ENCODE measurements around the gene GALNT2.

DNA sequence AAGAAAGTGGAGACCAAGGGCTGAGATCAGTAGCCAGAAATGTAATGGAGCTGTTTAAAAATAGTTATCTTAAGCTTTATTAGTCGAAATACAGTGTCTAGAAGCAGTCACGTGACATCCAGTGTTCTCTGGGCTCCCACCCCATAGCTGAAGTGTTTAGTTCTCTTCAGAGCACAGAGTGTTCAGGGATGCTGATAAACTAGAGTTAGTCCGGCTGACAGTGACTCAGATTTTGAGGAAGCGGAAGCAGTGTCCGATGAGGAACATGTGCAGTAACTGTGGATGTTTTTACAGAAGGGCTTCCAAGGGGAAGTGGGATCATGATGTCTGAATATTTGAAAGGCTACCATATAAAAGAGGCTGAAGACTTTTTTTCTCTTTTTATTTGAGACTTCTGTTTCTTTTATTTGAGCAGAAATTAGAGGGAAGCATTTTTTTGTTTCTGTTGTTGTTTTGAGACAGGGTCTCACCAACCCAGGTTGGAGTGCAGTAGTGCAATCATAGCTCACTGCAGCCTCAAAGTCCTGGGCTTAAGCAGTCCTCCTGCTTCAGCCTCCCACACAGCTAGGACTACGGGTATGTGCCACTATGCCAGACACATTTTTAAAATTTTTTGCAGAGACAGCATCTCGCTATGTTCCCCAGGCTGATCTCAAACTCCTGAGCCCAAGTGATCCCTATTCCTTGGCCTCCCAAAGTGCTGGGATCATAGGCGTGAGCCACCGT is 124.2 kb downstream of the GALNT2 start:
- TF ChIP-seq, protein P1, sequence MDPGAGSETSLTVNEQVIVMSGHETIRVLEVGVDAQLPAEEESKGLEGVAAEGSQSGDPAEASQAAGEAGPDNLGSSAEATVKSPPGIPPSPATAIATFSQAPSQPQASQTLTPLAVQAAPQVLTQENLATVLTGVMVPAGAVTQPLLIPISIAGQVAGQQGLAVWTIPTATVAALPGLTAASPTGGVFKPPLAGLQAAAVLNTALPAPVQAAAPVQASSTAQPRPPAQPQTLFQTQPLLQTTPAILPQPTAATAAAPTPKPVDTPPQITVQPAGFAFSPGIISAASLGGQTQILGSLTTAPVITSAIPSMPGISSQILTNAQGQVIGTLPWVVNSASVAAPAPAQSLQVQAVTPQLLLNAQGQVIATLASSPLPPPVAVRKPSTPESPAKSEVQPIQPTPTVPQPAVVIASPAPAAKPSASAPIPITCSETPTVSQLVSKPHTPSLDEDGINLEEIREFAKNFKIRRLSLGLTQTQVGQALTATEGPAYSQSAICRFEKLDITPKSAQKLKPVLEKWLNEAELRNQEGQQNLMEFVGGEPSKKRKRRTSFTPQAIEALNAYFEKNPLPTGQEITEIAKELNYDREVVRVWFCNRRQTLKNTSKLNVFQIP (CRISPR knock-in tag; IDR thresholded peaks at IDR 0.05; ENCODE audit: borderline replicate concordance, low read depth) = no peak
- TF ChIP-seq, protein P2, sequence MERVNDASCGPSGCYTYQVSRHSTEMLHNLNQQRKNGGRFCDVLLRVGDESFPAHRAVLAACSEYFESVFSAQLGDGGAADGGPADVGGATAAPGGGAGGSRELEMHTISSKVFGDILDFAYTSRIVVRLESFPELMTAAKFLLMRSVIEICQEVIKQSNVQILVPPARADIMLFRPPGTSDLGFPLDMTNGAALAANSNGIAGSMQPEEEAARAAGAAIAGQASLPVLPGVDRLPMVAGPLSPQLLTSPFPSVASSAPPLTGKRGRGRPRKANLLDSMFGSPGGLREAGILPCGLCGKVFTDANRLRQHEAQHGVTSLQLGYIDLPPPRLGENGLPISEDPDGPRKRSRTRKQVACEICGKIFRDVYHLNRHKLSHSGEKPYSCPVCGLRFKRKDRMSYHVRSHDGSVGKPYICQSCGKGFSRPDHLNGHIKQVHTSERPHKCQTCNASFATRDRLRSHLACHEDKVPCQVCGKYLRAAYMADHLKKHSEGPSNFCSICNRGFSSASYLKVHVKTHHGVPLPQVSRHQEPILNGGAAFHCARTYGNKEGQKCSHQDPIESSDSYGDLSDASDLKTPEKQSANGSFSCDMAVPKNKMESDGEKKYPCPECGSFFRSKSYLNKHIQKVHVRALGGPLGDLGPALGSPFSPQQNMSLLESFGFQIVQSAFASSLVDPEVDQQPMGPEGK (CRISPR knock-in tag; IDR thresholded peaks at IDR 0.05; ENCODE audit: borderline replicate concordance) = no peak
- no peak for TF ChIP-seq TCF4 (CRISPR knock-in tag; IDR thresholded peaks at IDR 0.05; ENCODE audit: borderline replicate concordance)
- no peak for TF ChIP-seq GLIS3 (CRISPR knock-in tag; IDR thresholded peaks at IDR 0.05)
- no peak for TF ChIP-seq TOX (CRISPR knock-in tag; IDR thresholded peaks at IDR 0.05; ENCODE audit: borderline replicate concordance)
- no peak for TF ChIP-seq ZFP30 (CRISPR knock-in tag; IDR thresholded peaks at IDR 0.05)
- no peak for TF ChIP-seq RARB (CRISPR knock-in tag; IDR thresholded peaks at IDR 0.05)
- no peak for TF ChIP-seq ZFP3 (CRISPR knock-in tag; IDR thresholded peaks at IDR 0.05)
- TF ChIP-seq, protein P3, sequence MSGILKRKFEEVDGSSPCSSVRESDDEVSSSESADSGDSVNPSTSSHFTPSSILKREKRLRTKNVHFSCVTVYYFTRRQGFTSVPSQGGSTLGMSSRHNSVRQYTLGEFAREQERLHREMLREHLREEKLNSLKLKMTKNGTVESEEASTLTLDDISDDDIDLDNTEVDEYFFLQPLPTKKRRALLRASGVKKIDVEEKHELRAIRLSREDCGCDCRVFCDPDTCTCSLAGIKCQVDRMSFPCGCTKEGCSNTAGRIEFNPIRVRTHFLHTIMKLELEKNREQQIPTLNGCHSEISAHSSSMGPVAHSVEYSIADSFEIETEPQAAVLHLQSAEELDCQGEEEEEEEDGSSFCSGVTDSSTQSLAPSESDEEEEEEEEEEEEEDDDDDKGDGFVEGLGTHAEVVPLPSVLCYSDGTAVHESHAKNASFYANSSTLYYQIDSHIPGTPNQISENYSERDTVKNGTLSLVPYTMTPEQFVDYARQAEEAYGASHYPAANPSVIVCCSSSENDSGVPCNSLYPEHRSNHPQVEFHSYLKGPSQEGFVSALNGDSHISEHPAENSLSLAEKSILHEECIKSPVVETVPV (CRISPR knock-in tag; IDR thresholded peaks at IDR 0.05) = no peak
